HepG2 (cell line): ENCODE results near the gene RRP8. TPM values are rescaled to one million over a fixed set of nuclear protein-coding genes. Genes with fewer than 3 reads are reported as not detected.

Experiments
- ARNT2 ChIP-seq: sonication (generic); formaldehyde crosslinking; IDR thresholded peaks from 2 replicates; pipeline ENCODE4 v1.8.0; 2022; ENCODE audit warnings: mild to moderate bottlenecking, low read depth, missing genetic modification reagents, moderate library complexity
- BCL6 ChIP-seq: IDR thresholded peaks from 2 replicates; pipeline ENCODE4 v1.6.1; 2016; ENCODE audit warnings: missing genetic modification reagents, missing compliant biosample characterization
- CHCHD3 ChIP-seq: sonication (generic); formaldehyde crosslinking; IDR thresholded peaks from 2 replicates; pipeline ENCODE4 v1.8.0; 2022; ENCODE audit warnings: mild to moderate bottlenecking, missing genetic modification reagents, moderate library complexity
- DNMT1 ChIP-seq: sonication (generic); formaldehyde crosslinking; IDR thresholded peaks from 2 replicates; pipeline ENCODE4 v1.5.1; 2020; ENCODE audit warnings: mild to moderate bottlenecking, missing genetic modification reagents
- EHMT2 ChIP-seq: fragments of 200-600 bp; sonication (generic); IDR thresholded peaks from 2 replicates; pipeline ENCODE4 v1.7.0; 2017; ENCODE audit warnings: antibody characterized with exemption, low read depth, low read length, borderline replicate concordance
- GFI1 ChIP-seq: sonication (generic); formaldehyde crosslinking; IDR thresholded peaks from 2 replicates; pipeline ENCODE4 v1.5.0; 2020; ENCODE audit warnings: missing genetic modification reagents, mild to moderate bottlenecking, borderline replicate concordance
- KLF11 ChIP-seq: IDR thresholded peaks from 2 replicates; pipeline ENCODE4 v1.6.1; 2016; ENCODE audit warnings: missing compliant biosample characterization
- MIXL1 ChIP-seq: IDR thresholded peaks from 2 replicates; pipeline ENCODE4 v1.6.1; 2016
- MLLT10 ChIP-seq: sonication (generic); formaldehyde crosslinking; IDR thresholded peaks from 2 replicates; pipeline ENCODE4 v1.4.0; 2020; ENCODE audit warnings: missing genetic modification reagents
- NRL ChIP-seq: sonication (generic); formaldehyde crosslinking; IDR thresholded peaks from 2 replicates; pipeline ENCODE4 v1.5.0; 2020; ENCODE audit warnings: missing genetic modification reagents, mild to moderate bottlenecking, moderate library complexity, borderline replicate concordance
- TFDP1 ChIP-seq: IDR thresholded peaks from 2 replicates; pipeline ENCODE4 v1.6.1; 2016; ENCODE audit warnings: missing compliant biosample characterization, missing genetic modification reagents, borderline replicate concordance
- YEATS4 ChIP-seq: sonication (generic); formaldehyde crosslinking; IDR thresholded peaks from 2 replicates; pipeline ENCODE4 v1.4.0; 2020; ENCODE audit warnings: missing genetic modification reagents, borderline replicate concordance
- ZFX ChIP-seq: sonication (generic); formaldehyde crosslinking; IDR thresholded peaks from 2 replicates; pipeline ENCODE4 v1.4.0; 2020; ENCODE audit warnings: mild to moderate bottlenecking, low read depth, missing genetic modification reagents, moderate library complexity
- ZKSCAN1 ChIP-seq: fragments of 150-350 bp; IDR thresholded peaks from 2 replicates; pipeline ENCODE4 v1.6.1; 2014; ENCODE audit warnings: low read length
- ZNF263 ChIP-seq: sonication (generic); formaldehyde crosslinking; IDR thresholded peaks from 2 replicates; pipeline ENCODE4 v1.4.0; 2020; ENCODE audit warnings: missing genetic modification reagents
- ZNF335 ChIP-seq: sonication (generic); formaldehyde crosslinking; IDR thresholded peaks from 2 replicates; pipeline ENCODE4 v1.4.0; 2020; ENCODE audit warnings: missing genetic modification reagents
- ZNF572 ChIP-seq: sonication (generic); formaldehyde crosslinking; IDR thresholded peaks from 2 replicates; pipeline ENCODE4 v1.5.1; 2020; ENCODE audit warnings: mild to moderate bottlenecking, missing genetic modification reagents
- ZNF598 ChIP-seq: sonication (generic); formaldehyde crosslinking; IDR thresholded peaks from 2 replicates; pipeline ENCODE4 v1.5.1; 2020; ENCODE audit warnings: mild to moderate bottlenecking, missing genetic modification reagents, borderline replicate concordance
- ZNF749 ChIP-seq: sonication (generic); formaldehyde crosslinking; IDR thresholded peaks from 2 replicates; pipeline ENCODE4 v1.8.0; 2022; ENCODE audit warnings: mild to moderate bottlenecking, missing genetic modification reagents, moderate library complexity, borderline replicate concordance
- ZNF788 ChIP-seq: sonication (generic); formaldehyde crosslinking; IDR thresholded peaks from 2 replicates; pipeline ENCODE4 v1.5.0; 2020; ENCODE audit warnings: mild to moderate bottlenecking, missing genetic modification reagents, borderline replicate concordance
- ZNF816 ChIP-seq: sonication (generic); formaldehyde crosslinking; IDR thresholded peaks from 2 replicates; pipeline ENCODE4 v1.8.0; 2022; ENCODE audit warnings: missing genetic modification reagents, mild to moderate bottlenecking, borderline replicate concordance
- ZNF891 ChIP-seq: sonication (generic); formaldehyde crosslinking; IDR thresholded peaks from 2 replicates; pipeline ENCODE4 v1.5.0; 2020; ENCODE audit warnings: mild to moderate bottlenecking, missing genetic modification reagents
- polyA plus RNA-seq, 8 experiments: library from polyadenylated mRNA; depleted of rRNA in 3 of 8; stranded (reverse) in 7 of 8; unstranded in 1 of 8; fragments of >200 nt; fragmentation: Illumina TruSeq in 4 of 8; extraction: Trizol in 4 of 8; gene quantifications; 2 replicates each; pipeline versions ENCODE4 v1.2.1 to v1.2.3, GENCODE V29; 2011 to 2016; ENCODE audit warnings: low read depth in 4 of 8, missing spikeins in 1 of 8, mixed read lengths in 1 of 8; ENCODE audit not compliant: insufficient read depth in 1 of 8
- total RNA-seq, 5 experiments: library from RNA; depleted of rRNA; stranded (reverse); fragments of >200 nt; fragmentation: Illumina TruSeq; extraction: Trizol; gene quantifications; 2 replicates each; pipeline ENCODE4 v1.2.3, GENCODE V29; 2016; ENCODE audit warnings: low read depth in 1 of 5
- TF ChIP-seq, protein P1 (sequence below): sonication (generic); formaldehyde crosslinking; IDR thresholded peaks from 2 replicates; pipeline ENCODE4 v1.4.0; 2020; ENCODE audit warnings: missing genetic modification reagents
- TF ChIP-seq, protein P2 (sequence below): conservative IDR thresholded peaks from 2 replicates; pipeline ENCODE4 v1.6.1; 2018; ENCODE audit warnings: missing genetic modification reagents
- TF ChIP-seq, protein P3 (sequence below): sonication (generic); formaldehyde crosslinking; IDR thresholded peaks from 2 replicates; pipeline ENCODE4 v1.4.0; 2020; ENCODE audit warnings: missing genetic modification reagents

RRP8 gene
- total and polyA plus RNA-seq, 2 of the 13 experiments (the other 11 are each of a cell fraction or from before 2014, with no cell fraction given): 7.2 to 21.6 TPM

DNA sequence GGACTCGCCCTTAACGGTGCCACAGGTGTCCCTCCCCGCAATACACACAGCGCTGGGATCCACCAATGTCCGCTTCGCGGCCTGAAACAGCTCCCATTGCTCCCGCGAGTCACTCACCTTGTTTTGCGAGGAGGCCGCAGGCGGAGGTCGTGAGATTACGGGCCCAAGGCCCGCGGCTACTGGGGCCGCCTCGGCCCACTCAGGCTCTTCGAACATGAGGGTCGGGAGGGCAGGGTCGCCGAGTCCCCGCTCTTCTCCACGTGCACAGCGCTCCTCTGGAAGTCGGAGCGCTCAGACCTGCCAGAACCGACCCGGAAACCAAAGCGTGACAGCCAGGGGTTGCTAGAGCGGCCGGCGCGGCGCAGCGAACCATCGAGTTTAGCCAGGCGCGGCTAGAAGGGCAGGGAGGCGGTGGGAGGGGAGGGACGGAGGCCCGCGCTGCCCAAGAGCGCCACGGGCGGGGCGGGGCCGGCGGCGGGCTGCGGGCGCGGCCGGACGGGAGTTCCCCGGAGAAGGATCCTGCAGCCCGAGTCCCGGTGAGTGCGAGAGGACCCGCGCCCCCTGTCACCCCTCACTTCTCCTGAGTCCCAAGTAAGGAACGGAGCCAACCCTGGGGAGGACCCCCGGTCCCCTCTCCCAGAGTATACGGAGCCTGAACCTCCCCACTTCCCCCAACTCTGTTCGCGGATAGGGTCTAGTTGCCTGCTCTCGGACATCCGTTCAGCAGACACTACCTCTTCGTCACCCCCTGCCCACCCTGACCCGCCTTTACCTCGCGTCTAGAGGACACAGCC is at the start of gene RRP8, which contains the start of gene ILK (continued):
- peak; percentile 57; the same call in 1 of the 2 replicates for TF ChIP-seq MIXL1 (CRISPR knock-in tag)
- TF ChIP-seq, protein P1, sequence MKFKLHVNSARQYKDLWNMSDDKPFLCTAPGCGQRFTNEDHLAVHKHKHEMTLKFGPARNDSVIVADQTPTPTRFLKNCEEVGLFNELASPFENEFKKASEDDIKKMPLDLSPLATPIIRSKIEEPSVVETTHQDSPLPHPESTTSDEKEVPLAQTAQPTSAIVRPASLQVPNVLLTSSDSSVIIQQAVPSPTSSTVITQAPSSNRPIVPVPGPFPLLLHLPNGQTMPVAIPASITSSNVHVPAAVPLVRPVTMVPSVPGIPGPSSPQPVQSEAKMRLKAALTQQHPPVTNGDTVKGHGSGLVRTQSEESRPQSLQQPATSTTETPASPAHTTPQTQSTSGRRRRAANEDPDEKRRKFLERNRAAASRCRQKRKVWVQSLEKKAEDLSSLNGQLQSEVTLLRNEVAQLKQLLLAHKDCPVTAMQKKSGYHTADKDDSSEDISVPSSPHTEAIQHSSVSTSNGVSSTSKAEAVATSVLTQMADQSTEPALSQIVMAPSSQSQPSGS (CRISPR knock-in tag): peak; percentile 93
- peak; percentile 88; the same call in 1 of the 2 replicates for TF ChIP-seq TFDP1
- peak; percentile 85 for TF ChIP-seq ZNF788 (CRISPR knock-in tag)
- TF ChIP-seq GFI1 (CRISPR knock-in tag): peak; percentile 45; the same call in 1 of the 2 replicates
- TF ChIP-seq, protein P2, sequence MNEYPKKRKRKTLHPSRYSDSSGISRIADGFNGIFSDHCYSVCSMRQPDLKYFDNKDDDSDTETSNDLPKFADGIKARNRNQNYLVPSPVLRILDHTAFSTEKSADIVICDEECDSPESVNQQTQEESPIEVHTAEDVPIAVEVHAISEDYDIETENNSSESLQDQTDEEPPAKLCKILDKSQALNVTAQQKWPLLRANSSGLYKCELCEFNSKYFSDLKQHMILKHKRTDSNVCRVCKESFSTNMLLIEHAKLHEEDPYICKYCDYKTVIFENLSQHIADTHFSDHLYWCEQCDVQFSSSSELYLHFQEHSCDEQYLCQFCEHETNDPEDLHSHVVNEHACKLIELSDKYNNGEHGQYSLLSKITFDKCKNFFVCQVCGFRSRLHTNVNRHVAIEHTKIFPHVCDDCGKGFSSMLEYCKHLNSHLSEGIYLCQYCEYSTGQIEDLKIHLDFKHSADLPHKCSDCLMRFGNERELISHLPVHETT: peak; percentile 88
- TF ChIP-seq ZNF598 (CRISPR knock-in tag): no peak
- peak; percentile 74; the same call in 1 of the 2 replicates for TF ChIP-seq DNMT1 (CRISPR knock-in tag)
- peak; percentile 91; the same call in 1 of the 2 replicates for TF ChIP-seq ZNF749 (CRISPR knock-in tag)
- TF ChIP-seq ZNF572 (CRISPR knock-in tag): peak; percentile 94; the same call in 1 of the 2 replicates
- no peak for TF ChIP-seq ZNF263
- peak; percentile 78 for TF ChIP-seq ZNF335
- TF ChIP-seq YEATS4 (CRISPR knock-in tag): peak; percentile 97; the same call in 1 of the 2 replicates
- TF ChIP-seq ZFX (CRISPR knock-in tag): peak; percentile 98
- no peak for TF ChIP-seq ZKSCAN1
- no peak for TF ChIP-seq EHMT2
- TF ChIP-seq MLLT10: no peak
- peak; percentile 86; the same call in 1 of the 2 replicates for TF ChIP-seq ZNF816 (CRISPR knock-in tag)
- TF ChIP-seq ZNF891 (CRISPR knock-in tag): peak; percentile 54; the same call in 1 of the 2 replicates
- TF ChIP-seq NRL (CRISPR knock-in tag): peak; percentile 58; the same call in 1 of the 2 replicates
- TF ChIP-seq, protein P3, sequence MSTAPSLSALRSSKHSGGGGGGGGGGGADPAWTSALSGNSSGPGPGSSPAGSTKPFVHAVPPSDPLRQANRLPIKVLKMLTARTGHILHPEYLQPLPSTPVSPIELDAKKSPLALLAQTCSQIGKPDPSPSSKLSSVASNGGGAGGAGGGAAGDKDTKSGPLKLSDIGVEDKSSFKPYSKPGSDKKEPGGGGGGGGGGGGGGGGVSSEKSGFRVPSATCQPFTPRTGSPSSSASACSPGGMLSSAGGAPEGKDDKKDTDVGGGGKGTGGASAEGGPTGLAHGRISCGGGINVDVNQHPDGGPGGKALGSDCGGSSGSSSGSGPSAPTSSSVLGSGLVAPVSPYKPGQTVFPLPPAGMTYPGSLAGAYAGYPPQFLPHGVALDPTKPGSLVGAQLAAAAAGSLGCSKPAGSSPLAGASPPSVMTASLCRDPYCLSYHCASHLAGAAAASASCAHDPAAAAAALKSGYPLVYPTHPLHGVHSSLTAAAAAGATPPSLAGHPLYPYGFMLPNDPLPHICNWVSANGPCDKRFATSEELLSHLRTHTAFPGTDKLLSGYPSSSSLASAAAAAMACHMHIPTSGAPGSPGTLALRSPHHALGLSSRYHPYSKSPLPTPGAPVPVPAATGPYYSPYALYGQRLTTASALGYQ (CRISPR knock-in tag): 0 out of 2 replicates have a peak, but pooled peaks have one; percentile 30
- TF ChIP-seq BCL6: peak; percentile 51; the same call in 1 of the 2 replicates
- peak; percentile 36; the same call in 1 of the 2 replicates for TF ChIP-seq KLF11 (CRISPR knock-in tag)
- peak; percentile 62; the same call in 1 of the 2 replicates for TF ChIP-seq CHCHD3 (CRISPR knock-in tag)
- peak; percentile 96 for TF ChIP-seq ARNT2 (CRISPR knock-in tag)
